ENCODE results near the gene LRRC74B. TPM values are rescaled to one million over a fixed set of nuclear protein-coding genes. Genes with fewer than 3 reads are reported as not detected.

Gene LRRC74B
- total and polyA plus RNA-seq, 2 experiments from 2014 or later = not detected

DNA sequence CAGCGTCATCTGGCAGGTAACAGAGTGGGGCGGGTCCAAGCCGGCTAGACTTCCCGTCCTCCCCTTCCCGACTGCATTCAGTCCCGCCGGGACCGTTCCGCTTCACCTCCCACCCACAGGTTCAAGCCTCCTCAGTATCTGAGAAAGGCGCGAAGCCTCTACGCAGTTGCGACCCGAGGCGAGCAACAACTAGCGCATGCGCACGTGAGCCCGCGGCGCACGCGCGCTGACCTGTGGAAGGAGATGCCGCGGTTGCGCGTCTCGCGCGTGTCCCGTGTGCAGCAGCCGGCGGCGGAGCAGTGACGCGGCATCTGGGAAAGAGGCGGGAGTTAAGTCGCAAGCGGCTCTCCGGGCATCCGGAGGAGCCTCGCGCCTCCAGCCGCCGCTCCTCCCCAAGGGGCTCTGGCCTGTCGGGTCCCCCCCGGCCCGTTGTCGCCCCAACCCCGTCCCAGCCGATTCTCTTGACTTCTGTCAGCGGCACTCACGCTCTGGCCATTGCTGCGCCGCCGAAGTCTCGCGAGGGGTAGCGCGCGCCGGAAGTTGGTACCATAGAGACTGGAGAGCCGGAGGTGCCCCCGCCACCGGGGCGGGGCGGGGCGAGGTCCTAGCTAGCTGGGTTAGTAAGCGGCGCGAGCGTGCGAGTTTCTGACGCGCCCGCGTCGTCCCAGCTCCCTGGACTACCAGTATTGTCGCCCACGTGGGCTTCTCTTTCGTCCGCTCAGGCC, 44.0 kb upstream of the LRRC74B start, which contains the start of gene THAP7:
THAP7 (minus strand) TSS at position 518 of the 725 bp plus-strand sequence; CDS start at position 311, 207 bp downstream.
- Histone ChIP-seq H3K27me3 (ENCODE audit: insufficient read depth) (no peaks in the 10 kb centered on the region), H3F3A (replicated peaks; ENCODE audit: low read depth) (peaks cover 10% of the 10 kb centered on the region; the same call in 1 of the 2 replicates), H3K36me3 (ENCODE audit: insufficient read depth) (no peaks in the 10 kb centered on the region), H3K4me2 (peak within 1 kb of the TSS; percentile 96), H3K4me1 (ENCODE audit: insufficient read depth) (peaks cover 9% of the 10 kb centered on the region), H4K20me1 (replicated peaks; ENCODE audit: insufficient read depth) (no peaks in the 10 kb centered on the region), H2AFZ (peak within 1 kb of the TSS; percentile 84), H3K9me2 (ENCODE audit: insufficient read depth) (no peaks in the 10 kb centered on the region), H3K4me3 (peak within 1 kb of the TSS; percentile 87), H3K79me2 (replicated peaks; ENCODE audit: insufficient read depth) (0 out of 2 replicates have a peak, but pooled peaks cover 4% of the 10 kb centered on the region), H3K27ac (ENCODE audit: low read depth) (peak within 1 kb of the TSS; percentile 96)
- peak; percentile 96 for DNase-seq (ENCODE audit: low spot score)
- 0 out of 3 replicates have a peak, but pooled peaks cover 14% of the 10 kb centered on the region for H3K36me3 Mint-ChIP-seq (ENCODE audit: low read depth)
- peak; percentile 90 for ATAC-seq
- H3K9me3 Mint-ChIP-seq = no peaks in the 10 kb centered on the region
- peaks cover 8% of the 10 kb centered on the region; the same call in 2 of the 3 replicates for H3K4me1 Mint-ChIP-seq
- H3K4me3 Mint-ChIP-seq = peak within 1 kb of the TSS; percentile 91
- H3K27me3 Mint-ChIP-seq (ENCODE audit: insufficient read depth, low read depth, poor library complexity) = peaks cover 10% of the 10 kb centered on the region
- peak within 1 kb of the TSS; percentile 95 for H3K27ac Mint-ChIP-seq
- TF ChIP-seq STAT1 (IDR thresholded peaks at IDR 0.05; ENCODE audit: unreplicated experiment) (no peak), NANOG (IDR thresholded peaks at IDR 0.05; ENCODE audit: borderline replicate concordance) (no peak), ZNF462 (CRISPR knock-in tag; IDR thresholded peaks at IDR 0.05) (no peak), JUNB (IDR thresholded peaks at IDR 0.05; ENCODE audit: unreplicated experiment) (no peak), ZNF114 (CRISPR knock-in tag; IDR thresholded peaks at IDR 0.05) (no peak), POLR2AphosphoS5 (IDR thresholded peaks at IDR 0.05; ENCODE audit: low read depth) (peak; percentile 86), CREB1 (CRISPR knock-in tag; IDR thresholded peaks at IDR 0.05; ENCODE audit: low read depth) (peak; percentile 60), EZH2phosphoT487 (IDR thresholded peaks at IDR 0.05; ENCODE audit: unreplicated experiment) (no peak)
- TF ChIP-seq, protein P1, sequence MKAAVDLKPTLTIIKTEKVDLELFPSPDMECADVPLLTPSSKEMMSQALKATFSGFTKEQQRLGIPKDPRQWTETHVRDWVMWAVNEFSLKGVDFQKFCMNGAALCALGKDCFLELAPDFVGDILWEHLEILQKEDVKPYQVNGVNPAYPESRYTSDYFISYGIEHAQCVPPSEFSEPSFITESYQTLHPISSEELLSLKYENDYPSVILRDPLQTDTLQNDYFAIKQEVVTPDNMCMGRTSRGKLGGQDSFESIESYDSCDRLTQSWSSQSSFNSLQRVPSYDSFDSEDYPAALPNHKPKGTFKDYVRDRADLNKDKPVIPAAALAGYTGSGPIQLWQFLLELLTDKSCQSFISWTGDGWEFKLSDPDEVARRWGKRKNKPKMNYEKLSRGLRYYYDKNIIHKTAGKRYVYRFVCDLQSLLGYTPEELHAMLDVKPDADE (IDR thresholded peaks at IDR 0.05) = peak; percentile 70
